ENCODE data around the gene CNTN4. TPM values are rescaled to one million over a fixed set of nuclear protein-coding genes. Genes with fewer than 3 reads are reported as not detected.
A peak's percentile ranks its signal among the peaks of the same experiment; 100 is the strongest.

CNTN4 gene
- polyA plus RNA-seq, 1 donor (not counting 4 experiments of a cell fraction or from before 2014, with no cell fraction given): not detected

DNA sequence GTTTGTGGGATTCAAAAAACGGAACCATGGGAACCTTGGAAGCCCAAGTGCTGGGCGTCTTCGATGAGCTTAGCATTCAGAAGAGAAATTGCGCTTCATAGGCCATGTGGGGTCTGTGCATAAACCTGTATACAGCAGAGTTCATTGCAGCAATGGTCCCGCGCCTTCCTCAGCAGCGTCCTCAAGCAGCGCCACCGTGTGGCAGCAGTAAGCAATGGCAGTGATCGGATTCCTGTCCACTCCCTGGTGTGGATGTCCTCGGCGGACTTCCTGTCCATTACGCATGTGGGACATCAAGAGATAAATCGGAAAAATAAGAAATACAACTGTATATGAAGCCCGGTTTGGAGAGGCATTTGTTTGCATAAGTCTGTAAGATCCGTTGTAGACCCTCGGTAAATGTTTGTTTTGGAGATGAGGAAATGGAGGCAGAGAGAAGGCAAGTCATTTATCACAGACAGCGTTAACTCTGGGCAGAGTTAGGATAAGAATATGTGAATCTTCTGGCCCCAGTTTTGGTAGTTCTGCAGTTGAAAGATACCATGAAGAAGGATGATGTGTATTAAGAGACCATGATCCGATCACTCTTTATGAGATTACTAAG lies 57.7 kb downstream of the CNTN4 start:
- Histone ChIP-seq H3K27me3 (ENCODE audit: control insufficient read depth, extremely low read depth, insufficient read depth, low read length) (no peaks in the 10 kb centered on the region), H2AFZ (ENCODE audit: control insufficient read depth, low read length) (no peak overlapping the region), H3K9me3 (ENCODE audit: control insufficient read depth, low read depth, low read length) (no peaks in the 10 kb centered on the region), H3K9me1 (ENCODE audit: control insufficient read depth, extremely low read depth, insufficient read depth, low read length) (no peaks in the 10 kb centered on the region), H3K36me3 (ENCODE audit: control insufficient read depth in 2 of 2, extremely low read depth in 1 of 2, insufficient read depth in 2 of 2, low read length in 2 of 2) (no peaks in the 10 kb centered on the region), H4K20me1 (ENCODE audit: control insufficient read depth, extremely low read depth, insufficient read depth, low read length) (no peaks in the 10 kb centered on the region), H3K4me2 (ENCODE audit: control insufficient read depth, extremely low read depth, insufficient read depth, low read depth, low read length) (no peak overlapping the region), H3K4me3 (ENCODE audit: control insufficient read depth in 2 of 3, extremely low read depth in 1 of 3, insufficient read depth in 2 of 3, low read depth in 1 of 3, low read length in 3 of 3) (no peak overlapping the region), H3K4me1 (ENCODE audit: control insufficient read depth, extremely low read depth, insufficient read depth, low read length) (peaks cover 5% of the 10 kb centered on the region), H3K27ac (ENCODE audit: control insufficient read depth, insufficient read depth, low read length) (no peak overlapping the region), H3K79me2 (ENCODE audit: control insufficient read depth, insufficient read depth, low read length) (no peaks in the 10 kb centered on the region), H3K9ac (ENCODE audit: control insufficient read depth, extremely low read depth, insufficient read depth, low read length) (no peak overlapping the region)
- dilution Hi-C loops (cut with MboI; ENCODE audit: extremely low pct_ligation_motif_present, low sequenced_read_pairs): no loop called here
- FAIRE-seq (no peak), DNase-seq (ENCODE audit: low read depth, low spot score) (no peak)
- TF ChIP-seq, protein P1, sequence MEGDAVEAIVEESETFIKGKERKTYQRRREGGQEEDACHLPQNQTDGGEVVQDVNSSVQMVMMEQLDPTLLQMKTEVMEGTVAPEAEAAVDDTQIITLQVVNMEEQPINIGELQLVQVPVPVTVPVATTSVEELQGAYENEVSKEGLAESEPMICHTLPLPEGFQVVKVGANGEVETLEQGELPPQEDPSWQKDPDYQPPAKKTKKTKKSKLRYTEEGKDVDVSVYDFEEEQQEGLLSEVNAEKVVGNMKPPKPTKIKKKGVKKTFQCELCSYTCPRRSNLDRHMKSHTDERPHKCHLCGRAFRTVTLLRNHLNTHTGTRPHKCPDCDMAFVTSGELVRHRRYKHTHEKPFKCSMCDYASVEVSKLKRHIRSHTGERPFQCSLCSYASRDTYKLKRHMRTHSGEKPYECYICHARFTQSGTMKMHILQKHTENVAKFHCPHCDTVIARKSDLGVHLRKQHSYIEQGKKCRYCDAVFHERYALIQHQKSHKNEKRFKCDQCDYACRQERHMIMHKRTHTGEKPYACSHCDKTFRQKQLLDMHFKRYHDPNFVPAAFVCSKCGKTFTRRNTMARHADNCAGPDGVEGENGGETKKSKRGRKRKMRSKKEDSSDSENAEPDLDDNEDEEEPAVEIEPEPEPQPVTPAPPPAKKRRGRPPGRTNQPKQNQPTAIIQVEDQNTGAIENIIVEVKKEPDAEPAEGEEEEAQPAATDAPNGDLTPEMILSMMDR (optimal IDR thresholded peaks at IDR 0.05 in 1 of 3, IDR thresholded peaks at IDR 0.05 in 1 of 3, conservative IDR thresholded peaks at IDR 0.05 in 1 of 3; ENCODE audit: extremely low read depth in 1 of 3, insufficient read depth in 2 of 3, low read length in 3 of 3): peak; percentile 44 to 77 (median 52)
- no peak for TF ChIP-seq EZH2 (IDR thresholded peaks at IDR 0.05; ENCODE audit: low read length)

DNA sequence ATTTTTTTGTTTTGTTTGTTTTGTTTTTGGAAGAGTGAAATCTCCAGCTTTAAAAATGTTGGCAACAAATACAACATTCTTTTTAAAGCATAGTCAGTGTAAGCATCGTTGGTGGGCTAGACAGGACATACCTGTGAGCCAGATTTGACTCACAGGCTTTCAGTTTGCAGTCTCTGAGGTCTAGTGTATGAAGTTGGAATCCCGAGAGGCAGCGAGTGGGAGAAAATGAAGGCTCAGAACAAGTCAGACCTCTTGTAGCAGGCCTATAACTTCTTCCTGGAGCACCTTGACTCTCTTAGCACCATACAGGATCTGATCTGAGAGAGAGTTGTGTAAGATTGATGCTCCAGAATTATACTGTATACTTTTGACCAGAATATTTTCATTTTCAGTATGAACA lies 60.2 kb downstream of the CNTN4 start:
- no peaks in the 10 kb centered on the region for H3K9me1 ChIP-seq (ENCODE audit: control insufficient read depth, extremely low read depth, insufficient read depth, low read length)
- no peak overlapping the region for H2AFZ ChIP-seq (ENCODE audit: control insufficient read depth, low read length)
- H3K9me3 ChIP-seq (ENCODE audit: control insufficient read depth, low read depth, low read length): no peaks in the 10 kb centered on the region
- H3K9ac ChIP-seq (ENCODE audit: control insufficient read depth, extremely low read depth, insufficient read depth, low read length): no peak overlapping the region
- H4K20me1 ChIP-seq (ENCODE audit: control insufficient read depth, extremely low read depth, insufficient read depth, low read length): no peaks in the 10 kb centered on the region
- H3K4me3 ChIP-seq (ENCODE audit: control insufficient read depth in 2 of 3, extremely low read depth in 1 of 3, insufficient read depth in 2 of 3, low read depth in 1 of 3, low read length in 3 of 3): no peak overlapping the region
- H3K27ac ChIP-seq (ENCODE audit: control insufficient read depth, insufficient read depth, low read length): no peak overlapping the region
- H3K4me2 ChIP-seq (ENCODE audit: control insufficient read depth, extremely low read depth, insufficient read depth, low read depth, low read length): no peak overlapping the region
- no peak for DNase-seq (ENCODE audit: low read depth, low spot score)
- H3K79me2 ChIP-seq (ENCODE audit: control insufficient read depth, insufficient read depth, low read length): no peaks in the 10 kb centered on the region
- dilution Hi-C loops (cut with MboI; ENCODE audit: extremely low pct_ligation_motif_present, low sequenced_read_pairs): no loop called here
- no peaks in the 10 kb centered on the region for H3K27me3 ChIP-seq (ENCODE audit: control insufficient read depth, extremely low read depth, insufficient read depth, low read length)
- TF ChIP-seq EZH2 (IDR thresholded peaks at IDR 0.05; ENCODE audit: low read length): no peak
- TF ChIP-seq, protein P1 (optimal IDR thresholded peaks at IDR 0.05 in 1 of 3, IDR thresholded peaks at IDR 0.05 in 1 of 3, conservative IDR thresholded peaks at IDR 0.05 in 1 of 3; ENCODE audit: extremely low read depth in 1 of 3, insufficient read depth in 2 of 3, low read length in 3 of 3): no peak
- no peaks in the 10 kb centered on the region for H3K36me3 ChIP-seq (ENCODE audit: control insufficient read depth in 2 of 2, extremely low read depth in 1 of 2, insufficient read depth in 2 of 2, low read length in 2 of 2)
- FAIRE-seq: no peak
- H3K4me1 ChIP-seq (ENCODE audit: control insufficient read depth, extremely low read depth, insufficient read depth, low read length): peaks cover 5% of the 10 kb centered on the region

Measured in keratinocyte (primary cell).